ENCODE measurements around the gene MYO1B.

MYO1B gene

GRCh38 chr2:191265311-191266170 lies 20.3 kb downstream of the MYO1B start:
- no peak overlapping the region for H3K9ac ChIP-seq (ENCODE audit: low read length)
- H4K20me1 ChIP-seq (ENCODE audit: low read depth, low read length): no peaks in the 10 kb centered on the region
- H2AFZ ChIP-seq (ENCODE audit: low read depth, low read length, severe bottlenecking): no peak overlapping the region
- no peaks in the 10 kb centered on the region for H3K9me2 ChIP-seq (replicated peaks; ENCODE audit: insufficient read depth, low read length)
- H3K79me2 ChIP-seq (ENCODE audit: insufficient read depth, low read length): no peaks in the 10 kb centered on the region
- no peaks in the 10 kb centered on the region for H3K27me3 ChIP-seq (ENCODE audit: low read length)
- no peaks in the 10 kb centered on the region for H3F3A ChIP-seq (ENCODE audit: insufficient read depth)
- H3K4me3 ChIP-seq (ENCODE audit: insufficient read depth, low read length, poor library complexity, severe bottlenecking): no peak overlapping the region
- no peak overlapping the region for H3K27ac ChIP-seq (ENCODE audit: low read depth, low read length)
- no peaks in the 10 kb centered on the region for H3K36me3 ChIP-seq (ENCODE audit: low read length)
- H3K4me2 ChIP-seq (ENCODE audit: low read depth, low read length, poor library complexity, severe bottlenecking): no peak overlapping the region
- TF ChIP-seq EZH2phosphoT487 (conservative IDR thresholded peaks at IDR 0.05; ENCODE audit: low read length): no peak
- no peak for TF ChIP-seq CTCF (IDR thresholded peaks at IDR 0.05; ENCODE audit: insufficient read depth, low read length, poor library complexity, severe bottlenecking)
- no peaks in the 10 kb centered on the region for H3K9me3 ChIP-seq (ENCODE audit: insufficient read depth, low read length)

GRCh38 chr2:191266201-191266600 lies 21.0 kb downstream of the MYO1B start:
- TF ChIP-seq EZH2phosphoT487 (conservative IDR thresholded peaks at IDR 0.05; ENCODE audit: low read length) (no peak), CTCF (IDR thresholded peaks at IDR 0.05; ENCODE audit: insufficient read depth, low read length, poor library complexity, severe bottlenecking) (no peak)
- Histone ChIP-seq H3K9ac (ENCODE audit: low read length) (no peak overlapping the region), H3K9me2 (replicated peaks; ENCODE audit: insufficient read depth, low read length) (no peaks in the 10 kb centered on the region), H3K27me3 (ENCODE audit: low read length) (no peaks in the 10 kb centered on the region), H4K20me1 (ENCODE audit: low read depth, low read length) (no peaks in the 10 kb centered on the region), H3K9me3 (ENCODE audit: insufficient read depth, low read length) (no peaks in the 10 kb centered on the region), H3K4me3 (ENCODE audit: insufficient read depth, low read length, poor library complexity, severe bottlenecking) (no peak overlapping the region), H3K27ac (ENCODE audit: low read depth, low read length) (no peak overlapping the region), H3F3A (ENCODE audit: insufficient read depth) (no peaks in the 10 kb centered on the region), H3K79me2 (ENCODE audit: insufficient read depth, low read length) (no peaks in the 10 kb centered on the region), H3K4me2 (ENCODE audit: low read depth, low read length, poor library complexity, severe bottlenecking) (no peak overlapping the region), H2AFZ (ENCODE audit: low read depth, low read length, severe bottlenecking) (no peak overlapping the region), H3K36me3 (ENCODE audit: low read length) (no peaks in the 10 kb centered on the region)

GRCh38 chr2:191268596-191268995 lies 23.4 kb downstream of the MYO1B start:
- Histone ChIP-seq H3K4me2 (ENCODE audit: low read depth, low read length, poor library complexity, severe bottlenecking) (no peak overlapping the region), H3K36me3 (ENCODE audit: low read length) (no peaks in the 10 kb centered on the region), H3K27ac (ENCODE audit: low read depth, low read length) (no peak overlapping the region), H3K4me3 (ENCODE audit: insufficient read depth, low read length, poor library complexity, severe bottlenecking) (no peak overlapping the region), H3K9ac (ENCODE audit: low read length) (no peak overlapping the region), H3K9me3 (ENCODE audit: insufficient read depth, low read length) (no peaks in the 10 kb centered on the region), H3K9me2 (replicated peaks; ENCODE audit: insufficient read depth, low read length) (no peaks in the 10 kb centered on the region), H3F3A (ENCODE audit: insufficient read depth) (no peaks in the 10 kb centered on the region), H3K27me3 (ENCODE audit: low read length) (no peaks in the 10 kb centered on the region), H3K79me2 (ENCODE audit: insufficient read depth, low read length) (no peaks in the 10 kb centered on the region), H4K20me1 (ENCODE audit: low read depth, low read length) (no peaks in the 10 kb centered on the region), H2AFZ (ENCODE audit: low read depth, low read length, severe bottlenecking) (no peak overlapping the region)
- TF ChIP-seq CTCF (IDR thresholded peaks at IDR 0.05; ENCODE audit: insufficient read depth, low read length, poor library complexity, severe bottlenecking) (no peak), EZH2phosphoT487 (conservative IDR thresholded peaks at IDR 0.05; ENCODE audit: low read length) (no peak)

Measured in SU-DHL-6 (cell line).